Aorta (tissue), 5 donors: ENCODE results near the gene CST7. TPM values are rescaled to one million over a fixed set of nuclear protein-coding genes. Genes with fewer than 3 reads are reported as not detected.

ENCODE experiments used
- ATAC-seq: fragments of 200-7000 bp; cut with Tn5 transposase; one replicate; pipeline ENCODE4 v1.9.1; 2022; ENCODE audit warnings: moderate library complexity; ENCODE audit not compliant: low FRiP score
- DNase-seq, 2 donors: peaks; one replicate each; pipeline ENCODE4 v3.0.0-alpha.2; 2020
- H3K27ac ChIP-seq, 2 donors: one replicate each; pipeline ENCODE4 v1.5.1; 2013; ENCODE audit warnings: low read length in 2 of 2, mild to moderate bottlenecking in 2 of 2, moderate library complexity in 2 of 2, control low read depth in 1 of 2, inconsistent platforms in 1 of 2, low read depth in 1 of 2
- H3K27me3 ChIP-seq, 2 donors: one replicate each; pipeline ENCODE4 v1.6.1; 2013; ENCODE audit warnings: control low read depth in 1 of 2, low read length in 1 of 2, mild to moderate bottlenecking in 1 of 2, moderate library complexity in 1 of 2; ENCODE audit not compliant: insufficient read depth in 2 of 2, control insufficient read depth in 1 of 2
- H3K36me3 ChIP-seq, 2 donors: one replicate each; pipeline ENCODE4 v1.6.1; 2013; ENCODE audit warnings: control low read depth in 1 of 2, low read length in 1 of 2, mild to moderate bottlenecking in 1 of 2; ENCODE audit not compliant: insufficient read depth in 2 of 2, control insufficient read depth in 1 of 2
- H3K4me1 ChIP-seq, 2 donors: one replicate each; pipeline ENCODE4 v1.6.1; 2013; ENCODE audit warnings: low read length in 2 of 2, control low read depth in 1 of 2, mild to moderate bottlenecking in 1 of 2, moderate library complexity in 1 of 2; ENCODE audit not compliant: insufficient read depth in 2 of 2, control insufficient read depth in 1 of 2
- H3K4me3 ChIP-seq, 2 donors: one replicate each; pipeline ENCODE4 v1.5.1; 2013; ENCODE audit warnings: low read length in 2 of 2, control low read depth in 1 of 2, mild to moderate bottlenecking in 1 of 2
- H3K9me3 ChIP-seq: one replicate; pipeline ENCODE4 v1.6.1; 2013; ENCODE audit warnings: mild to moderate bottlenecking, low read length; ENCODE audit not compliant: control insufficient read depth
- whole genome bisulfite sequencing, 2 donors: extraction: QIAGEN DNeasy Blood & Tissue Kit; methylation state at CpG; one replicate each; pipeline ENCODE4 v1.1.7; 2013; 5-methylcytosine and 5-hydroxymethylcytosine counted together
- intact Hi-C, 2 donors: fragments of 100-400 bp; cut with DNase I; formaldehyde crosslinking; loops; one replicate each; pipeline versions ENCODE4 v1.14.2 to v1.15.0; 2022
- polyA plus RNA-seq, 2 donors: library from polyadenylated mRNA; stranded (reverse); fragments of 200-250 nt; gene quantifications; one replicate each; pipeline ENCODE4 v1.2.3, GENCODE V29; 2013
- total RNA-seq, 2 donors: library from RNA; stranded (reverse); fragmentation: NEBNext Ultra II Directional; extraction: Animal tissue kit (Norgen Biotek cat#: 25700); gene quantifications; one replicate each; pipeline ENCODE4 v1.2.1, GENCODE V29; 2021
- donor health status: healthy with polysubstance abuse.
- donor health status: Bipolar disorder and iron deficiency.
- donor health status: DM: no; HTN: no; CAD: no.
- donor health status: DM: no; HTN: no; CAD: no.
- donor health status: DM: yes; HTN: yes; CAD: no.

CST7 gene
- total and polyA plus RNA-seq, 4 donors: 1.0 to 4.6 (median 3.5) TPM

GRCh38 chr20:24951536-24952083 is 2.5 kb downstream of the CST7 start:
- Histone ChIP-seq H3K27ac (no peak overlapping the region), H3K27me3 (no peaks in the 10 kb centered on the region), H3K9me3 (no peaks in the 10 kb centered on the region), H3K4me1 (no peaks in the 10 kb centered on the region), H3K36me3 (no peaks in the 10 kb centered on the region), H3K4me3 (no peak overlapping the region)
- intact Hi-C loops: no loop called here
- no peak for ATAC-seq
- DNase-seq: no peak
- 41 to 42% methylated on average over 11 of the region's 11 CpGs for WGBS, 2 donors

DNA sequence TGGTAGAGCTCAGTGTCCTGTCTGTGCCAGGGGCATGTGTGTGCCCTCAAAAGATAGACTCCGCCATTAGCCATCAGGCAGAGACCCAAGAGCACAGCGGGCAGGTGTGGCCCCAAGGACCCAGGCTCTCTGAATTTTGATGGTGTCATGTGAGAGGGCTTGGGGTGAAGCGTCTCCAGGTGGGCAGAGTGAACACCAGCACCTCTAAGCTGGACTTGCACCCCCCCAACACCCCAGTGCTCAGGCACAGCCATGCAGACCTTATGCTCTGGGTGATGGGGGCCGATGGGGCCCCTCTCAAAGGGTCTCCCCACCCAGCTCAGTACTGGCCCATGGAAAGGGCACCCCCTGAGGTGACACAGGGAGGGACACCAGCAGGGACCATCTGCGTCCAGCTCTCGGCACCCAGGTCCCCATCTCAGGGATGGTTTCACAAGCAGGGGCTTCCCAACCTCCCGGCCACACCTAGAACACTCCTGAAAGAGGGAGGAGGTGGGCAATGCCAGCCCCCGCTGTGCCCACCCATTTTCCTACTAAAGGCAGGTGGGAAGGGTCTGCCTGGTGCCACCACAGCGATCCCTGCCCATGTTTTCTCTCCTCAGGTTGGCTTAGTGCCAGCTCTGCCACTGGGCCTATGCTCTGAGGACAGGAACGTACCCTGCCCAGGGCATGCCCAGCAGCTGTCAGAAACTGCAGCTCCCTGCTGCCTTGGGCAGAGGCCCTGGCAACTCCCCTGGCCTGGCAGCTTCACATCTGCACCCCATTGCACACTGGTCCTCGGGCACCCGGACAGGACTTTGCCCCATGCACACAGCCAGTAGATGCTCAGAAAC is 3.5 kb downstream of the CST7 start:
- intact Hi-C loops: no loop called here
- Histone ChIP-seq H3K36me3 (no peaks in the 10 kb centered on the region), H3K27ac (no peak overlapping the region), H3K4me3 (no peak overlapping the region), H3K4me1 (no peaks in the 10 kb centered on the region), H3K9me3 (no peaks in the 10 kb centered on the region), H3K27me3 (no peaks in the 10 kb centered on the region)
- DNase-seq (no peak), ATAC-seq (no peak)
- WGBS, 2 donors: 77 to 81% methylated on average over 12 of the region's 12 CpGs

GRCh38 chr20:24953209-24953575 is 4.1 kb downstream of the CST7 start:
- Histone ChIP-seq H3K4me3 (no peak overlapping the region), H3K27ac (no peak overlapping the region), H3K36me3 (no peaks in the 10 kb centered on the region), H3K27me3 (no peaks in the 10 kb centered on the region), H3K4me1 (no peaks in the 10 kb centered on the region), H3K9me3 (no peaks in the 10 kb centered on the region)
- DNase-seq: no peak
- intact Hi-C loops: no loop called here
- ATAC-seq: no peak
- 71 to 76% methylated on average over 8 of the region's 8 CpGs for WGBS, 2 donors

- no peak overlapping the region for H3K27ac ChIP-seq
- no peaks in the 10 kb centered on the region for H3K9me3 ChIP-seq
- no peak overlapping the region for H3K4me3 ChIP-seq
- H3K27me3 ChIP-seq: no peaks in the 10 kb centered on the region
- no peaks in the 10 kb centered on the region for H3K36me3 ChIP-seq
- no peaks in the 10 kb centered on the region for H3K4me1 ChIP-seq
- intact Hi-C loops: no loop called here
- DNase-seq: peak in 1 of 2 donors; percentile 68
- 80 to 84% methylated on average over 16 of the region's 16 CpGs for WGBS, 2 donors
- ATAC-seq: no peak
Observed at GRCh38 chr20:24953621-24954133, 4.6 kb downstream of the CST7 start.

DNA sequence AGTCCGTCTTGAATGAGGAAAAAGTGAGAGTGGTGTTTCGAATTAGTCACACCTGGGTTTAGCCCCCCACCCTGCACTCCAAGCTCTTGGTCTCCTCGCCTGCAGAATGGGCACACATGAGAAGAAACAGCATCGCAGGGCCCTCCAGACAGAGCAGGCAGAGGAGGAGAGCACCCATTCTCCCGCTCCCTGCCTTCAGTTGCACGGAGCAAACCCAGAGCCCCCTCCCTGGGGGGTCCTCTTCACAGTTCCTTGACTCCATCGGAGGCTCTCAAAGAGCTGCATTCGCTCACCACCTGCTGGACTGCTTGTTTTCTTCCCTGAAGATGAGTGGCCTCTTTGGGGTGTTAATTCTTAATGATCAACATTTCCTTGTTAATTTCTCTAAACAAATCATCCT is 5.1 kb downstream of the CST7 start:
- ATAC-seq: no peak
- 72 to 78% methylated on average over 8 of the region's 8 CpGs for WGBS, 2 donors
- no peak overlapping the region for H3K4me3 ChIP-seq
- H3K27ac ChIP-seq: no peak overlapping the region
- H3K27me3 ChIP-seq: no peaks in the 10 kb centered on the region
- no peaks in the 10 kb centered on the region for H3K9me3 ChIP-seq
- H3K4me1 ChIP-seq: no peaks in the 10 kb centered on the region
- no peaks in the 10 kb centered on the region for H3K36me3 ChIP-seq
- intact Hi-C loops: no loop called here
- DNase-seq: no peak

GRCh38 chr20:24954566-24954965 is 5.5 kb downstream of the CST7 start:
- WGBS, 2 donors: 86 to 91% methylated on average over 2 of the region's 2 CpGs
- no peaks in the 10 kb centered on the region for H3K4me1 ChIP-seq
- no peak overlapping the region for H3K27ac ChIP-seq
- H3K27me3 ChIP-seq: no peaks in the 10 kb centered on the region
- H3K9me3 ChIP-seq: no peaks in the 10 kb centered on the region
- ATAC-seq (no peak), DNase-seq (no peak)
- intact Hi-C loops: no loop called here
- H3K36me3 ChIP-seq: no peaks in the 10 kb centered on the region
- H3K4me3 ChIP-seq: no peak overlapping the region

DNA sequence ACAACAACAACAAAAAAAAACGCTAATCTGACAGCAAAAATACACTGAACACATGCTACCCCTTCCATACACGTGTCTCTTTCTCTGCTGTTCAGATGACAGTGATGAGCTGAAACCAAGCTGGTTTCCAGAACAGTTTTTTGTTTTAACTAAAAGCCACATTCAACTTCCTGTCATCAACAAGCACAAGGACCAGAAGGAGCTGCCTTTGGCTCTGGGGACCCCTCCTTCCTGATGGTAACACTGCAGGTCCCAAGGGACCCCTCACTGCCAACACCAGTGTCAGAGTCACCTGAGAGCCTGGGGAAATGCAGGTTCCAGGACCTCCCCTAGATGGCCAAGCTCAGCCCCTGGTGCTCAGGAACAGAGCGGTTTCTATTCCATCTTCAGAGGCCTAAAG is 6.0 kb downstream of the CST7 start:
- H3K36me3 ChIP-seq: no peaks in the 10 kb centered on the region
- WGBS, 2 donors: 74 to 76% methylated on average over 3 of the region's 3 CpGs

DNA sequence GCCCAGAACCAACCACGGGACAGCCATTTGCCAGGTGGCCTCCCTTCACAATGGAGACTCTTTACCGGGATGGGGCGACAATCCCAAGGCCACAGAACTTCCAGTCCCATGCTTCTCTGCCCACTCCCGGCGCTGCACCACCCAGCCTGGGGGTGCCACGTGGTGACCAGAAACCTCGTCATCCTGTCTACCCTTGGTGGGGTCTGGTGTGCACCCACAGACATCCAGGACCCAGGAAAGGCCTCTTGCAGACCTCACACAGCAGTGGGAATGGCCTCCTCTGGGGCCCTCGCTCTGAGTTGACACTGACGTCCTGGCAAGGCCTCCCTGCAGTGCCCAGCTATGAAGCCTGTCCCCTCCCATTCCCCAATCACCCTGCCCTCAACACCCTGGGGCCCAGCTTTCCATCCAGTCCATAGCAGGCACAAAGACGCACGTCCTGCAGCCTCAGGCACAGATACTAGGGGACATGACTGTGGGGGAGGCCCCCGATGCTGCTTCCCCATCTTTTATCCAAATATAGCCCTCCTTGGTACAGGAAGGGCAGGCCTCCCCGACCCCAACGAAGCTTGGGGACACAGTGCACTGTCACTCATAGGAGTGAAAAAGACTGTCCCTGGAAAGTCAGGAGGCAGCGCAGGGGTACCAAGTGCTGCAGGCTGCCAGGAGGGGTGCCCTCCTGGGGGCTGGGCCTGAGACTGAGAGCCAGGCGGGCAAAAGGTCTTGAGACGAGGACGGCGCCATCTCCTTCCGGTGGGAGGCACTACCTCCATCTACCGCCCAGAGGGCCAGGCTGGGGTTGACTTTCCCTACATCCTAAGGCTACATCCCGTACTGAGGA is 7.2 kb downstream of the CST7 start:
- no peak for ATAC-seq
- H3K4me1 ChIP-seq: no peaks in the 10 kb centered on the region
- intact Hi-C loops: no loop called here
- H3K4me3 ChIP-seq: no peak overlapping the region
- no peaks in the 10 kb centered on the region for H3K36me3 ChIP-seq
- H3K27me3 ChIP-seq: no peaks in the 10 kb centered on the region
- WGBS, 2 donors: 95% methylated on average over 22 of the region's 22 CpGs
- no peaks in the 10 kb centered on the region for H3K9me3 ChIP-seq
- DNase-seq: peak in 1 of 2 donors; percentile 37
- no peak overlapping the region for H3K27ac ChIP-seq

More for the DNA sequence above, 6.0 kb downstream of the CST7 start:
- H3K4me1 ChIP-seq: no peaks in the 10 kb centered on the region
- intact Hi-C loops: no loop called here
- ATAC-seq (no peak), DNase-seq (peak in 1 of 2 donors; percentile 40)
- no peaks in the 10 kb centered on the region for H3K27me3 ChIP-seq
- no peaks in the 10 kb centered on the region for H3K9me3 ChIP-seq
- H3K4me3 ChIP-seq: no peak overlapping the region
- no peak overlapping the region for H3K27ac ChIP-seq
